GM21576 (cell line): ENCODE measurements around the gene ZNF385D.
"Not testable (repeated sequence)": the region's sequence is repeated elsewhere in the genome, so short reads cannot be mapped to it uniquely, and the experiment has no call there.

Experiments used
- ATAC-seq: cut with Tn5 transposase; IDR thresholded peaks from one replicate; pipeline ENCODE4 v1.9.1; 2021; ENCODE audit warnings: mild to moderate bottlenecking, moderate library complexity; ENCODE audit not compliant: unreplicated experiment

Gene ZNF385D

GRCh38 chr3:21524133-21524532 is 226.9 kb downstream of the ZNF385D start:
- no peak for ATAC-seq

GRCh38 chr3:21520106-21520963 is 230.7 kb downstream of the ZNF385D start:
- no peak for ATAC-seq

GRCh38 chr3:21517184-21517583 is 233.8 kb downstream of the ZNF385D start:
- no peak for ATAC-seq

- no peak for ATAC-seq
Observed at GRCh38 chr3:21515417-21515816, 235.6 kb downstream of the ZNF385D start.

GRCh38 chr3:21509731-21510470 is 241.1 kb downstream of the ZNF385D start:
- ATAC-seq = no peak

- no peak for ATAC-seq
Observed at GRCh38 chr3:21508246-21508645, 242.8 kb downstream of the ZNF385D start.

- ATAC-seq = no peak
Observed at GRCh38 chr3:21505711-21506460, 245.1 kb downstream of the ZNF385D start.

- no peak for ATAC-seq
Observed at GRCh38 chr3:21502656-21503055, 248.4 kb downstream of the ZNF385D start.

- no peak for ATAC-seq
Observed at GRCh38 chr3:21500834-21501233, 250.2 kb downstream of the ZNF385D start.

- ATAC-seq = not testable (repeated sequence)
Observed at GRCh38 chr3:21490671-21491070, 260.3 kb downstream of the ZNF385D start.

- no peak for ATAC-seq
Observed at GRCh38 chr3:21487520-21487919, 263.5 kb downstream of the ZNF385D start.

- not testable (repeated sequence) for ATAC-seq
Observed at GRCh38 chr3:21486024-21486935, 264.7 kb downstream of the ZNF385D start.

- no peak for ATAC-seq
Observed at GRCh38 chr3:21484828-21485144, 266.2 kb downstream of the ZNF385D start.

- ATAC-seq = no peak
Observed at GRCh38 chr3:21484057-21484827, 266.8 kb downstream of the ZNF385D start.

- ATAC-seq = no peak
Observed at GRCh38 chr3:21481991-21482390, 269.0 kb downstream of the ZNF385D start.

GRCh38 chr3:21477541-21478288 is 273.3 kb downstream of the ZNF385D start:
- no peak for ATAC-seq

- no peak for ATAC-seq
Observed at GRCh38 chr3:21466476-21466875, 284.5 kb downstream of the ZNF385D start.

GRCh38 chr3:21464746-21465145 is 286.3 kb downstream of the ZNF385D start:
- ATAC-seq = no peak

- ATAC-seq = no peak
Observed at GRCh38 chr3:21463319-21463718, 287.7 kb downstream of the ZNF385D start.
